ENCODE results near the gene CAPS.

DNA sequence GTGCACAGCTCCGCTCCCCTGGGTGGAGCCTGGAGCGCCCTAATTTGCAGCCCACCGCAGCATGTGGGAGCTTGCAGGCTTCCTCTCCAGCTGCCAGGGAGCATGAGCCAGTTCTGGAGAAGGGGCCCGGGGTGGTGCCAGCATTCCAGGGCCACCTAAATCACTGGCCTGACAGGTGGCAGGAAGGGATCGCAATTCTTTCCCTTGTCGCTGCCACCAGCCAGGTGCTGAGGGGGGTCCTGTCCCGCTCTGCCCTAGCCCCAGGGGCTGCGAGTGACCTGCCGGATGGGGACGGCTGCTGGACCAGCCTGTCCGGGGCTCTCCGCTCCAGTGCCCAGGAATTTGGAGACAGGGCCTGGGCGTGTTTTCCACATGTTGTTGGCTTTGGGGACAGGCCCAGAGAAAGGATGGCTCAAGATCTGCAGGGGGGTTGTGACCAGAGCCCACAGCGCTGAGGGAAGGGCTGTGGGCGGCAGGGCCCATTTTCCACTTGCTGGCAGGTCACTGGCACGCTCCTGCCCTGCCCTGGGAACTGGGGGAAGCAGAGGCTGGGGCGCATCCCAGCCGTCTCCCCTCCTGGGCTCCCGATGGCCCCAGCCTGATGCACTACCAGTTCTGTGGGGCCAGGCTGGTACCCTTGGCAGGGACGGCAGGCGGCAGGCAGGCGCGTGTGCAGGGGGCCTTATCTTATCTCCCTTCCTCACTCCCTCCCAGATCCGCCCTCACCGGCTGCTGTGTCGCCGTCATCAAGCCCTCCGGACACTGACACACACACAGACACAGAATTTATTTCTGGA is 19.9 kb upstream of the CAPS start:
- TF ChIP-seq USF2 (CRISPR knock-in tag; IDR thresholded peaks at IDR 0.05) (no peak), RELA (CRISPR knock-in tag; IDR thresholded peaks at IDR 0.05; ENCODE audit: borderline replicate concordance) (no peak)
